Calu3 (cell line): ENCODE measurements around the gene DCTN5. TPM values are rescaled to one million over a fixed set of nuclear protein-coding genes. Genes with fewer than 3 reads are reported as not detected.

Experiments used
- BruUV-seq: library from RNA; stranded (reverse); fragments of 400-500 nt; replicated peaks from 2 replicates; lab custom pipeline; 2021; lab: Mats Ljungman, UMichigan
- CTCF ChIA-PET: fragments of 300-600 bp; sonication (Branson Sonifier 250); formaldehyde crosslinking; loops from one replicate; lab custom pipeline; 2022; ENCODE audit warnings: antibody characterized with exemption; lab: Charles Lee
- DNase-seq: peaks from one replicate; pipeline ENCODE4 v3.0.0; 2022
- H3K27ac Mint-ChIP-seq: one replicate; pipeline ENCODE4 v1.8.0; 2022; ENCODE audit warnings: mixed read lengths; ENCODE audit not compliant: unreplicated experiment
- H3K27me3 Mint-ChIP-seq: one replicate; pipeline ENCODE4 v1.8.0; 2022; ENCODE audit warnings: mixed read lengths; ENCODE audit not compliant: unreplicated experiment
- H3K36me3 Mint-ChIP-seq: one replicate; pipeline ENCODE4 v1.8.0; 2022; ENCODE audit warnings: mild to moderate bottlenecking, moderate library complexity, mixed read lengths; ENCODE audit not compliant: insufficient read depth, unreplicated experiment
- H3K4me1 Mint-ChIP-seq: one replicate; pipeline ENCODE4 v1.8.0; 2022; ENCODE audit warnings: mild to moderate bottlenecking, low read depth, mixed read lengths; ENCODE audit not compliant: unreplicated experiment
- H3K4me3 Mint-ChIP-seq: one replicate; pipeline ENCODE4 v1.8.0; 2022; ENCODE audit warnings: mild to moderate bottlenecking, low read depth, moderate library complexity, mixed read lengths; ENCODE audit not compliant: unreplicated experiment
- H3K9me3 Mint-ChIP-seq: one replicate; pipeline ENCODE4 v1.8.0; 2022; ENCODE audit warnings: low read depth, mixed read lengths; ENCODE audit not compliant: unreplicated experiment
- intact Hi-C: fragments of 100-400 bp; cut with micrococcal nuclease; formaldehyde crosslinking; loops from one replicate; pipeline ENCODE4 v1.10.0; 2022; ENCODE audit not compliant: unreplicated experiment
- total RNA-seq: library from RNA; stranded (reverse); gene quantifications from 2 replicates; pipeline ENCODE4 v1.2.3, GENCODE V29; 2022
- TF ChIP-seq, protein P1 (sequence below): fragments of 200-600 bp; IDR thresholded peaks from one replicate; pipeline ENCODE4 v1.8.0; 2022; ENCODE audit warnings: antibody characterized with exemption; ENCODE audit not compliant: unreplicated experiment

Gene DCTN5
- total RNA-seq, 1 experiment from 2014 or later = 155 TPM

DNA sequence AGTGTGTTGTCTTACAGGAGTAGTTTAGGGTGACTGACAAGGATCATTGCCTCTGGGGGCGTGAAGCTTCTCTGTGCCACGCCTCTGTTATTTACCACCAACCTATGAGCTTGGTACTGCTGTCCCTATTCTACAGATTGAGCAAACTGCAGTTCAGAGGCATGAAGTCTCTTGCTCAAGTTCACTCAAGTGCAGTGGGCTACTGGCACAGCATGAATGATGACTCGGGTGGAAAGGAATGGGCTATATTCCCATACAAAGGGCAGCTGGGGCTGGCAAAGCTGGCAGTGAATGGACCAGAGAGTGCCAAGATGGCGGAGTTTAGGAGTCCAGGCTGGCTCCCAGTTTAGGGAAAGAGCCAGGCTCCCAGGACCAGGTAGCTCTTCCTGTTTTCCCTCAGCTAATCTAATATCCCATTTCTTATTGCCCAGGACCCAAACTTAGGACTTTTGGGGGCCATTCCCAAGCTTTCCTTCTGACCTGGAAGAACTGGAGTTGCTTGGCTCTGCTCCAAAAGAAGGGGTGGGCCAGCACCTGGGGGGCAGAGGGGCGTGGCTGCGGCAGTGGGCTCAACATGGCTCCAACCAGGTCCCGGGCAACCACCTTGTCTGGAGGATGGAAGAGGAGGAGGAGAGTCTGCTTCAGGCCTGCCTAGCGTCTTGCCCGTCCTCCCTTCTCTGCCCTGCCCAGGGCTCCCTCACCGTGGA lies 50.4 kb downstream of the DCTN5 start:
- intact Hi-C loops = no loop called here
- DNase-seq = no peak
- Mint-ChIP-seq H3K36me3 (peaks cover 55% of the 10 kb centered on the region), H3K27me3 (no peaks in the 10 kb centered on the region), H3K27ac (no peak overlapping the region), H3K4me1 (no peaks in the 10 kb centered on the region), H3K9me3 (no peaks in the 10 kb centered on the region), H3K4me3 (no peak overlapping the region)
- CTCF ChIA-PET = interaction anchor here (0.6 to 1.1 kb wide), 2 partner anchors 12 to 390 kb away, joined by 3 read pairs; partner anchors contain the start of gene SCNN1B
- TF ChIP-seq, protein P1, sequence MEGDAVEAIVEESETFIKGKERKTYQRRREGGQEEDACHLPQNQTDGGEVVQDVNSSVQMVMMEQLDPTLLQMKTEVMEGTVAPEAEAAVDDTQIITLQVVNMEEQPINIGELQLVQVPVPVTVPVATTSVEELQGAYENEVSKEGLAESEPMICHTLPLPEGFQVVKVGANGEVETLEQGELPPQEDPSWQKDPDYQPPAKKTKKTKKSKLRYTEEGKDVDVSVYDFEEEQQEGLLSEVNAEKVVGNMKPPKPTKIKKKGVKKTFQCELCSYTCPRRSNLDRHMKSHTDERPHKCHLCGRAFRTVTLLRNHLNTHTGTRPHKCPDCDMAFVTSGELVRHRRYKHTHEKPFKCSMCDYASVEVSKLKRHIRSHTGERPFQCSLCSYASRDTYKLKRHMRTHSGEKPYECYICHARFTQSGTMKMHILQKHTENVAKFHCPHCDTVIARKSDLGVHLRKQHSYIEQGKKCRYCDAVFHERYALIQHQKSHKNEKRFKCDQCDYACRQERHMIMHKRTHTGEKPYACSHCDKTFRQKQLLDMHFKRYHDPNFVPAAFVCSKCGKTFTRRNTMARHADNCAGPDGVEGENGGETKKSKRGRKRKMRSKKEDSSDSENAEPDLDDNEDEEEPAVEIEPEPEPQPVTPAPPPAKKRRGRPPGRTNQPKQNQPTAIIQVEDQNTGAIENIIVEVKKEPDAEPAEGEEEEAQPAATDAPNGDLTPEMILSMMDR = no peak
- BruUV-seq = no TSS peak

DNA sequence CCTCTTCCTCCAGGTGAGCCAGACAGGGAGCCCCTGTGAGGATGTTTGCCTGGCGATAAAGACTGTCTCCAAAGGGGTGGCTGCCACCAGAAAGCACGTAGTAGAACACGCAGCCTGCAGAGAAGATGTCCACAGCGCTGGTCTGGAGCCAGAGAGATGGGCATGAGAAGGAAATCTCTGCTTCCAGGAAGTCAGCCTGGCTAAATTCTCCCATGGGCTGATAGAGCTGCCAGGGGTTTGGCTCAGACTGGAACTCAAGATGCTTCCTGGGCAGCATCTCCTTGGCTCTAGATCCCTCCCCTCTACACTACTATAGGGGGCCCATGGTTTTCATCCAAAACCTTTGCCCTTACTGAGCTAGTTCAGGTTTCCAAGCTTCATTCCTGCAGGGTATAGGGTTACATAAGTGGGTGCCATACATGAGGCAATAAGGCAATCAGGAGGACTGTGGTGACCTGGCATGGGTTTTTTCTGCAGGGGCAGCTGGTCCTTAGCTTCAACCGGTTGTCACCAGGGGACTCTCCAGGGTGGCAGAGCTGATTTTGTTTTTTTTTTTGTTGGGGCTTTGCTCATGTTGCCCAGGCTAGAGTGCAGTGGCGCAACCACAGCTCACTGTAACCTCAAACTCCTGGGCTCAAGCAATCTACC lies 51.0 kb downstream of the DCTN5 start:
- BruUV-seq = TSS peak; percentile 5
- CTCF ChIA-PET = interaction anchor here (0.6 to 1.1 kb wide), 2 partner anchors 11 to 424 kb away, joined by 3 read pairs; no protein-coding TSS in a partner anchor
- H3K27me3 Mint-ChIP-seq = no peaks in the 10 kb centered on the region

DNA sequence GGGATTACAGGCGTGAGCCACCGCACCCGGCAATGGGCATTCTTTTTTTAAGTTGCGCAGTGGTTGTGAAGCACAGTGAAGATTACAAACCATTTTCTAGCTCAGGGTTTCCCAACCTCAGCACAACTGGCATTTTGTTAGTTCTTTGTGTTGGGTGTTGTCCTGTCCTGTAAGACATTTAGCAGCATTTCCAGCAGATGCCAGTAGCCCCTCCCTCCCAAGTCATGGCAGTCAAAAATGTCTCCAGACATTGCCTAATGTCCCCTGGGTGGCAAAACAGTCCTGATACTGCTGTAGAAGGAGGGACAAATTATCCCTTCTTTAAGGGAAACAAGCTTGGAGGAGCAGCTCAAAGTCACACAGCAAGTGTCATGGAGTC lies 53.0 kb downstream of the DCTN5 start:
- Mint-ChIP-seq H3K4me3 (no peak overlapping the region), H3K4me1 (peaks cover 12% of the 10 kb centered on the region), H3K36me3 (peaks cover 32% of the 10 kb centered on the region), H3K9me3 (no peaks in the 10 kb centered on the region), H3K27me3 (no peaks in the 10 kb centered on the region), H3K27ac (no peak overlapping the region)
- no peak for DNase-seq
- BruUV-seq = no TSS peak
- intact Hi-C loops = no loop called here
- TF ChIP-seq, protein P1 = no peak
- CTCF ChIA-PET = no interaction called here

More for the DNA sequence above, 51.0 kb downstream of the DCTN5 start:
- intact Hi-C loops = no loop called here
- no peaks in the 10 kb centered on the region for H3K9me3 Mint-ChIP-seq
- H3K4me1 Mint-ChIP-seq = no peaks in the 10 kb centered on the region
- TF ChIP-seq, protein P1 = no peak
- H3K36me3 Mint-ChIP-seq = peaks cover 48% of the 10 kb centered on the region
- no peak overlapping the region for H3K27ac Mint-ChIP-seq
- H3K4me3 Mint-ChIP-seq = no peak overlapping the region
- no peak for DNase-seq

DNA sequence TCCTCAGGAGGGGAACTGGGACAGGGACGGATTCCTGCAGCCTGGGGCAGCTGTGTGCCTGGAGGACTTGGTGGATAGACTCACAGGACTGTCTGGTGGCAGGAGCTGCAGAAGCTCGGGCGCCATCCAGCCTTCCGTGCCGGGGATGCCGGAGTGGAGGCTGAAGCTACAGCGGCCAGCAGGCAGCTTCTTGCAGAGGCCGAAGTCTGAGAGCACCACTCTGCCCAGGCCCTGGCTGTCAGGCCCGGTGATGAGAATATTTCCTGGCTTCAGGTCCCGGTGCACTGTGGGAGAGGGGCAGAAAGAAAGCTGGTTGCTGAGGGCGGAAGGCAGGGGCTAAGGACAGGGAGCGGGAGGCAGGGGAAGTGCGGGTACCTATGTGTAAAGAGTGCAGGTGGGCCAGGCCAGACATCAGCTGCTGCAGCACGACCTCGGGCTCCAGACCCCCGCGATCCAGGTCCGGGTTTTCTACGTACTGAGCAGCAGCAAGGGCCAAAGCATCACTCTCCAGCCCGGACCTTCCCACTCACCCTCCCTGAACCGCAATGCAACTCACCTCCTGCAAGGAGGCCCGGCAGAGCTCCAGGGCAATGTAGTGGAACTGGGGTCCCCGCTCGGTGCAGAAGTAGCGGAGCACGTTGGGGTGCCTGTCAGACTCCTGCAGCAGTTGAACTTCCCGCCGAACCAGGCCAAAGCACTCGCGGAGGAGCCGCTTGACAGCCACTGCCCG lies 53.5 kb downstream of the DCTN5 start:
- TF ChIP-seq, protein P1 = no peak
- Mint-ChIP-seq H3K9me3 (no peaks in the 10 kb centered on the region), H3K4me1 (peaks cover 12% of the 10 kb centered on the region), H3K27me3 (no peaks in the 10 kb centered on the region), H3K36me3 (peaks cover 28% of the 10 kb centered on the region), H3K27ac (no peak overlapping the region), H3K4me3 (no peak overlapping the region)
- no peak for DNase-seq
- CTCF ChIA-PET = no interaction called here
- no TSS peak for BruUV-seq
- intact Hi-C loops = no loop called here
